ENCODE results near the gene MCOLN1.
A peak's percentile ranks its signal among the peaks of the same experiment; 100 is the strongest.
"Not testable (repeated sequence)": the region's sequence is repeated elsewhere in the genome, so short reads cannot be mapped to it uniquely, and the experiment has no call there.

The MCOLN1 gene

GRCh38 chr19:7524992-7525739 lies 2.7 kb downstream of the MCOLN1 start:
- no peak for DNase-seq (ENCODE audit: low read depth)

GRCh38 chr19:7526059-7526929 lies 3.9 kb downstream of the MCOLN1 start:
- no peak for DNase-seq (ENCODE audit: low read depth)

GRCh38 chr19:7527516-7528191 lies 5.2 kb downstream of the MCOLN1 start:
- no peak for DNase-seq (ENCODE audit: low read depth)

- DNase-seq (ENCODE audit: low read depth): no peak
Measured at GRCh38 chr19:7528192-7528519, 5.7 kb downstream of the MCOLN1 start.

DNA sequence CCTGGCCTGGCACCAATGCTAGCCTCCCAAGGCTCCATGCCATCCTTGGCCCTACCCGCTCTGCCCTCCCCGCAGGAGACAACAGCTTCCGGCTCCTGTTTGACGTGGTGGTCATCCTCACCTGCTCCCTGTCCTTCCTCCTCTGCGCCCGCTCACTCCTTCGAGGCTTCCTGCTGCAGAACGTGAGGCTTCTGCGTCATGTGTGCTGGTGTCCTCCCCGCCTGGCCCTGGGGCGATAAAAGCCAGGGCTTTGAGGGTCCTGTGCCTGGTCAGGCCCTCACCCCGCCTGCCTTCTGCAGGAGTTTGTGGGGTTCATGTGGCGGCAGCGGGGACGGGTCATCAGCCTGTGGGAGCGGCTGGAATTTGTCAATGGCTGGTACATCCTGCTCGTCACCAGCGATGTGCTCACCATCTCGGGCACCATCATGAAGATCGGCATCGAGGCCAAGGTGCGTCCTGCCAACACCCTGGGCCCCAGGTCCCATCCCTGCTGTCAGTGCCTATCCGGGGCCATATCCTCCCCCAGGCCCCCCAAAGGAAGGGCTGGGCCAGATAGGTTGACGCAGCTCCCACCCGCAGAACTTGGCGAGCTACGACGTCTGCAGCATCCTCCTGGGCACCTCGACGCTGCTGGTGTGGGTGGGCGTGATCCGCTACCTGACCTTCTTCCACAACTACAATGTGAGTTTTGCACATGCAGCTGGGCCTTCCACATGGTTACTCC lies 6.3 kb downstream of the MCOLN1 start:
- no peak for DNase-seq (ENCODE audit: low read depth)

GRCh38 chr19:7529246-7529600 lies 6.8 kb downstream of the MCOLN1 start:
- DNase-seq (ENCODE audit: low read depth): no peak

GRCh38 chr19:7529610-7530490 lies 7.4 kb downstream of the MCOLN1 start:
- no peak for DNase-seq (ENCODE audit: low read depth)

- no peak for DNase-seq (ENCODE audit: low read depth)
Measured at GRCh38 chr19:7533281-7533885, 11.0 kb downstream of the MCOLN1 start.

- peak; percentile 82 for DNase-seq (ENCODE audit: low read depth)
Measured at GRCh38 chr19:7533925-7534480, 11.6 kb downstream of the MCOLN1 start.

- DNase-seq (ENCODE audit: low read depth): peak; percentile 47
Measured at GRCh38 chr19:7534531-7535046, 12.2 kb downstream of the MCOLN1 start.

GRCh38 chr19:7535047-7535997 lies 12.9 kb downstream of the MCOLN1 start, which contains the start of gene PNPLA6:
Gene PNPLA6 (plus strand): TSS chr19:7535717. CDS start chr19:7535789, 72 bp downstream.
- DNase-seq (ENCODE audit: low read depth): peak; percentile 93

- no peak for DNase-seq (ENCODE audit: low read depth)
Measured at GRCh38 chr19:7535998-7536695, 13.7 kb downstream of the MCOLN1 start.

DNA sequence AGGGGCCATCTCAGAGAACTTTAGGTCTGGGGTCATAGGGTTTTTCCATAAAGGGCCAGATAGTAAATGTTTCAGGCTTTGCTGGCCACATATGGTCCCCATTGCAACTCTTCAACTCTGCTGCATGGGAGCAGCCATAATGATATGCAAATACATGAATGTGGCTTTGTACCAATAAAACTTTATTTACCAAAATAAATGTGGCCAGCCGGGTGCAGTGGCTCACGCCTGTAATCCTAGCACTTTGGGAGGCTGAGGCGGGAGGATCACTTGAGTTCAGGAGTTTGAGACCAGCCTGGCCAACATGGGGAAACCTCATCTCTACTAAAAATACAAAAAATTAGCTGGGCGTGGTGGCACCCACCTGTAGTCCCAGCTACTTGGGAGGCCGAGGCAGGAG lies 16.6 kb downstream of the MCOLN1 start:
- not testable (repeated sequence) for DNase-seq (ENCODE audit: low read depth)

- DNase-seq (ENCODE audit: low read depth): no peak
Measured at GRCh38 chr19:7539827-7540425, 17.5 kb downstream of the MCOLN1 start.

DNA sequence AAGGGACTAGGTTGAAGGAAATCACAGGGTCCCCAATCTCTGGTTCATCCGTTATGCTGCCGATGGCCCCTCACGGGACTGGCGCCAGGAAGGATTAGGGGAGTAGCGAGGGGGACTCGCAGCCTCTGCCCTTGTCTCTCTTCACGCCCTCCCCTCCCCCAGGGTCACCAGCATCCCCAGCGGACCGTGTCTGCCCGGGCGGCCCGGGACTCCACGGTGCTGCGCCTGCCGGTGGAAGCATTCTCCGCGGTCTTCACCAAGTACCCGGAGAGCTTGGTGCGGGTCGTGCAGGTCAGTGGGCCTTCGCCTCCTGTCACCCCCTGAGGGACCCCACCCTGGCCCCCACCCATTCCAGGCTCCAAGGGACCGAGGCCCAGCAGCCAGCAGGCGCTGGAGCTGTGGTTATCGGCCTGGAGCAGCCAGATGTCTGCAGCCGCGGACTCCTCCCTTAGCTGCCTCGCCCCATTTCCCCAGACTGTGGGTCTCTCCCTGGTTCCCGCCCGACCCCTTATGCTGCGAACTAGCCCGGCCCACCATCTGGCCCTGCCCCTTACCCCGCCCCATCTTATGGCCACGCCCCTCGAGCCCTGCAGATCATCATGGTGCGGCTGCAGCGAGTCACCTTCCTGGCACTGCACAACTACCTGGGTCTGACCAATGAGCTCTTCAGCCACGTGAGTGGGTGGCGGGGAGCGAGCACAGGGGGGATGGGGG lies 18.5 kb downstream of the MCOLN1 start:
- DNase-seq (ENCODE audit: low read depth): peak; percentile 46

- DNase-seq (ENCODE audit: low read depth): no peak
Measured at GRCh38 chr19:7541475-7541824, 19.0 kb downstream of the MCOLN1 start.

DNA sequence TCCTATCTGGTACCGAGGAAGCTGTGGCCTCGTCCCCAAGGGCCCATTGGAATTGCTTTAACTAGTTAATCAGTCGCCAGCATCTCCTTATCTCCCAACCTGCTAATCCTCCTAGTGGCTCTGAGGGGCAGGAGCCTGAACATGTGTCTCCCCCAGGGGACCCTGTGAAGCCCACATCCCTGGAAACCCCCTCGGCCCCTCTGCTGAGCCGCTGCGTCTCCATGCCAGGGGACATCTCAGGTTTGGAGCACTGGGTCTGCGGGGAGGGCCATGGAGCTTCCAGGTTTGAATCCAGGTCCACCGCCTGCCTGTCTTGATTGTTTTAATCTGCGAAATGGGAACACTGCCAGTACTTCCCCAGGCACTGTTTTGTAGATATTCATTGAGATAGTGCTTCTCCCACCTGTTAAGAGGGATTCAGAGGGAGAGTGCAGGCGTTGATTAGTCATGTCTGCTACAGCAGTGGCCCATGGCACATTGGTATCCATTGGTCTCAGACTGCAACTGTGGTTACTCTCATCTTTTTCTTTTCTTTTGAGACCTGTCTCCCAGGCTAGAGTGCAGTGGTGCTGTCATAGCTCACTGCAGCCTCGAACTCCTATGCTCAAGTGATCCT lies 19.5 kb downstream of the MCOLN1 start:
- no peak for DNase-seq (ENCODE audit: low read depth)

All from activated T-cell treated with anti-CD3 and anti-CD28 coated beads for 48 hours (primary cell).